Adrenal gland (tissue), 12 donors: ENCODE data around the gene FLT1. TPM values are rescaled to one million over a fixed set of nuclear protein-coding genes. Genes with fewer than 3 reads are reported as not detected.

ENCODE experiments used
- DNase-seq, 7 donors: peaks; one replicate each; pipeline ENCODE4 v3.0.0-alpha.2; 2019 to 2020
- H3K27ac ChIP-seq, 5 donors: fragments of 200-600 bp; sonication (generic) in 4 of 5; 1 replicate in 3 of 5; 2 replicates in 2 of 5; pipeline versions ENCODE4 v1.5.1 to v1.8.0; 2016 to 2020; ENCODE audit warnings: mild to moderate bottlenecking in 1 of 5
- H3K27me3 ChIP-seq: fragments of 200-600 bp; 2 replicates; pipeline ENCODE4 v1.8.0; 2021
- H3K36me3 ChIP-seq, 2 donors: fragments of 200-600 bp; replicated peaks in 1 of 2; 1 replicate in 1 of 2; 2 replicates in 1 of 2; pipeline versions ENCODE4 v1.5.1 to v1.8.0; 2018 to 2022
- H3K4me1 ChIP-seq, 2 donors: fragments of 200-600 bp; replicated peaks in 1 of 2; 1 replicate in 1 of 2; 2 replicates in 1 of 2; pipeline versions ENCODE4 v1.5.1 to v1.8.0; 2018 to 2021
- H3K4me3 ChIP-seq, 4 donors: fragments of 200-600 bp; sonication (generic) in 3 of 4; one replicate each; pipeline ENCODE4 v1.5.1; 2016 to 2018
- H3K9me3 ChIP-seq, 3 donors: fragments of 200-600 bp; sonication (generic) in 1 of 3; replicated peaks in 1 of 3; 1 replicate in 2 of 3; 2 replicates in 1 of 3; pipeline versions ENCODE4 v1.5.1 to v1.8.0; 2016 to 2021
- CTCF ChIP-seq, 6 experiments: fragments of 450-650 bp in 4 of 6; fragments of 200-600 bp in 2 of 6; sonication (generic) in 1 of 6; IDR thresholded peaks; 1 replicate in 5 of 6; 2 replicates in 1 of 6; pipeline versions ENCODE4 v1.5.1 to v1.8.0; 2016 to 2021; ENCODE audit warnings: antibody characterized with exemption in 6 of 6, mild to moderate bottlenecking in 2 of 6, moderate library complexity in 1 of 6
- POLR2A ChIP-seq, 2 donors: fragments of 450-650 bp; IDR thresholded peaks; one replicate each; pipeline ENCODE4 v1.6.1; 2017; ENCODE audit warnings: antibody characterized with exemption in 2 of 2, mild to moderate bottlenecking in 2 of 2, moderate library complexity in 1 of 2
- WGBS, 4 donors: extraction: QIAGEN DNeasy Blood & Tissue Kit in 2 of 4; methylation state at CpG; one replicate each; pipeline versions ENCODE4 v1.1.5 to v1.1.7; 2013 to 2017; 5-methylcytosine and 5-hydroxymethylcytosine counted together
- intact Hi-C, 2 donors: fragments of 100-400 bp; cut with DNase I; formaldehyde crosslinking; loops; one replicate each; pipeline versions ENCODE4 v1.14.1 to v1.15.0; 2022 to 2023
- polyA plus RNA-seq, 3 donors: library from polyadenylated mRNA; stranded (reverse); fragments of 200-250 nt in 2 of 3; fragments of 350-450 nt in 1 of 3; fragmentation: Illumina TruSeq in 1 of 3; extraction: RNeasy Lipid Tissue Mini Kit (QIAGEN cat#74804) in 1 of 3; gene quantifications; one replicate each; pipeline ENCODE4 v1.2.3, GENCODE V29; 2013 to 2014
- total RNA-seq, 9 donors: library from RNA; depleted of rRNA in 4 of 9; stranded (reverse); fragments of >200 nt in 4 of 9; fragments of 120-200 nt in 1 of 9; fragmentation: NEBNext Ultra II Directional in 1 of 9; extraction: Animal tissue kit (Norgen Biotek cat#: 25700) in 1 of 9; gene quantifications; one replicate each; pipeline versions ENCODE4 v1.1.0 to v1.2.4, GENCODE V29; 2013 to 2023
- donor health status: healthy with polysubstance abuse.
- donor health status: Bipolar disorder and iron deficiency.
- donor health status: DM: yes; HTN: yes; CAD: no.
- donor health status: DM: no; HTN: no; CAD: no.
- donor health status: DM: no; HTN: no; CAD: no.
- donor health status: DM: yes; HTN: yes; CAD: no.

Gene FLT1
- total and polyA plus RNA-seq, 12 donors = 2.7 to 55.9 (median 24.2) TPM

- 84 to 88% (median 85%) methylated on average over 6 of the region's 6 CpGs for WGBS, 4 donors
- H3K36me3 ChIP-seq = no peaks in the 10 kb centered on the region
- intact Hi-C loops = no loop called here
Observed at GRCh38 chr13:28464861-28465460, 30.0 kb downstream of the FLT1 start.

GRCh38 chr13:28463481-28463880 lies 31.4 kb downstream of the FLT1 start:
- DNase-seq = no peak
- intact Hi-C loops = no loop called here
- H3K4me1 ChIP-seq = no peaks in the 10 kb centered on the region
- peaks cover 5% of the 10 kb centered on the region for H3K27me3 ChIP-seq
- no peaks in the 10 kb centered on the region for H3K9me3 ChIP-seq
- no peak for TF ChIP-seq CTCF (IDR thresholded peaks at IDR 0.05)
- TF ChIP-seq POLR2A (IDR thresholded peaks at IDR 0.05) = no peak
- H3K36me3 ChIP-seq = no peaks in the 10 kb centered on the region
- 39 to 44% (median 40%) methylated on average over 3 of the region's 3 CpGs for WGBS, 4 donors
- no peak overlapping the region for H3K4me3 ChIP-seq
- H3K27ac ChIP-seq = no peak overlapping the region

More at GRCh38 chr13:28464861-28465460, 30.0 kb downstream of the FLT1 start:
- no peak for TF ChIP-seq POLR2A (IDR thresholded peaks at IDR 0.05)
- no peak for TF ChIP-seq CTCF (IDR thresholded peaks at IDR 0.05)
- DNase-seq = no peak
- Histone ChIP-seq H3K27ac (no peak overlapping the region), H3K4me1 (no peaks in the 10 kb centered on the region), H3K27me3 (peaks cover 2% of the 10 kb centered on the region), H3K4me3 (no peak overlapping the region), H3K9me3 (no peaks in the 10 kb centered on the region)

- Histone ChIP-seq H3K4me3 (no peak overlapping the region), H3K4me1 (no peaks in the 10 kb centered on the region), H3K9me3 (no peaks in the 10 kb centered on the region), H3K36me3 (no peaks in the 10 kb centered on the region), H3K27me3 (peaks cover 8% of the 10 kb centered on the region), H3K27ac (no peak overlapping the region)
- WGBS, 4 donors = 91 to 96% (median 93%) methylated on average over 4 of the region's 4 CpGs
- no peak for DNase-seq
- TF ChIP-seq POLR2A (IDR thresholded peaks at IDR 0.05) (no peak), CTCF (IDR thresholded peaks at IDR 0.05) (no peak)
- intact Hi-C loops = no loop called here
Observed at GRCh38 chr13:28459911-28460310, 35.0 kb downstream of the FLT1 start.

- no peak for DNase-seq
- H3K4me3 ChIP-seq = no peak overlapping the region
- intact Hi-C loops = no loop called here
- WGBS, 4 donors = 76 to 89% (median 80%) methylated on average over 2 of the region's 2 CpGs
- no peak overlapping the region for H3K27ac ChIP-seq
- no peaks in the 10 kb centered on the region for H3K36me3 ChIP-seq
- TF ChIP-seq CTCF (IDR thresholded peaks at IDR 0.05) (no peak), POLR2A (IDR thresholded peaks at IDR 0.05) (no peak)
- H3K4me1 ChIP-seq = no peaks in the 10 kb centered on the region
- H3K27me3 ChIP-seq = peaks cover 8% of the 10 kb centered on the region
- no peaks in the 10 kb centered on the region for H3K9me3 ChIP-seq
Observed at GRCh38 chr13:28458608-28459007, 36.3 kb downstream of the FLT1 start.
